Activated T-helper 1 cell treated with anti-CD3 and anti-CD28 coated beads, Interleukin-2, amount 50 U/mL, for 16 hours (primary cell): ENCODE results near the gene DYNLT1.
"Not testable (repeated sequence)": the region's sequence is repeated elsewhere in the genome, so short reads cannot be mapped to it uniquely, and the experiment has no call there.

Experiments used
- DNase-seq, 2 donors: peaks; one replicate each; pipeline ENCODE4 v3.0.0-alpha.2; 2020; ENCODE audit warnings: low read depth in 1 of 2, low spot score in 1 of 2

The DYNLT1 gene

GRCh38 chr6:158624684-158625682 is 19.6 kb downstream of the DYNLT1 start:
- no peak for DNase-seq

- no peak for DNase-seq
These were observed 21.9 kb downstream of the DYNLT1 start for GRCh38 chr6:158622545-158623190.

- DNase-seq = no peak
These were observed 22.6 kb downstream of the DYNLT1 start for GRCh38 chr6:158621694-158622544.

- DNase-seq = no peak
These were observed 23.4 kb downstream of the DYNLT1 start for GRCh38 chr6:158620963-158621693.

- no peak for DNase-seq
These were observed 24.4 kb downstream of the DYNLT1 start for GRCh38 chr6:158619922-158620801.

GRCh38 chr6:158618289-158618688 is 26.3 kb downstream of the DYNLT1 start:
- DNase-seq = not testable (repeated sequence)

GRCh38 chr6:158614606-158615005 is 29.9 kb downstream of the DYNLT1 start:
- not testable (repeated sequence) for DNase-seq

- no peak for DNase-seq
These were observed 32.8 kb downstream of the DYNLT1 start for GRCh38 chr6:158611541-158612370.

GRCh38 chr6:158611039-158611438 is 33.5 kb downstream of the DYNLT1 start:
- no peak for DNase-seq

GRCh38 chr6:158610319-158610968 is 34.1 kb downstream of the DYNLT1 start:
- DNase-seq = no peak

- no peak for DNase-seq
These were observed 34.9 kb downstream of the DYNLT1 start for GRCh38 chr6:158609455-158610155.

GRCh38 chr6:158608221-158608620 is 36.3 kb downstream of the DYNLT1 start:
- DNase-seq = no peak

GRCh38 chr6:158607411-158608170 is 37.0 kb downstream of the DYNLT1 start:
- no peak for DNase-seq

GRCh38 chr6:158606935-158607334 is 37.6 kb downstream of the DYNLT1 start:
- DNase-seq = no peak

GRCh38 chr6:158606011-158606410 is 38.5 kb downstream of the DYNLT1 start:
- DNase-seq = not testable (repeated sequence)

- no peak for DNase-seq
These were observed 39.2 kb downstream of the DYNLT1 start for GRCh38 chr6:158605266-158605878.

- no peak for DNase-seq
These were observed 40.5 kb downstream of the DYNLT1 start for GRCh38 chr6:158604048-158604406.
